ENCODE measurements around the gene TSHR.

The TSHR gene

GRCh38 chr14:81169711-81170103 is 214.3 kb downstream of the TSHR start:
- TF ChIP-seq NFIC (IDR thresholded peaks at IDR 0.05): no peak
- TF ChIP-seq TAF1 (IDR thresholded peaks at IDR 0.05; ENCODE audit: low read depth): no peak
- TF ChIP-seq FOXM1 (IDR thresholded peaks at IDR 0.05; ENCODE audit: borderline replicate concordance, low read depth): no peak

GRCh38 chr14:81170104-81170828 is 214.8 kb downstream of the TSHR start:
- TF ChIP-seq YY1 (IDR thresholded peaks at IDR 0.05; ENCODE audit: low read depth) (0 out of 2 replicates have a peak, but pooled peaks have one; percentile 12), MAX (IDR thresholded peaks at IDR 0.05) (peak; percentile 43), CREB1 (IDR thresholded peaks at IDR 0.05; ENCODE audit: low read depth) (no peak), FOXM1 (IDR thresholded peaks at IDR 0.05; ENCODE audit: borderline replicate concordance, low read depth) (no peak), EP300 (IDR thresholded peaks at IDR 0.05; ENCODE audit: borderline replicate concordance) (no peak), TCF12 (IDR thresholded peaks at IDR 0.05; ENCODE audit: low read depth) (peak; percentile 29; the same call in 1 of the 2 replicates), TEAD4 (IDR thresholded peaks at IDR 0.05) (peak; percentile 33), USF1 (IDR thresholded peaks at IDR 0.05) (no peak), EGR1 (IDR thresholded peaks at IDR 0.05) (0 out of 2 replicates have a peak, but pooled peaks have one; percentile 5), REST (IDR thresholded peaks at IDR 0.05; ENCODE audit: low read depth) (no peak), CEBPB (IDR thresholded peaks at IDR 0.05) (no peak), TAF1 (IDR thresholded peaks at IDR 0.05; ENCODE audit: low read depth) (peak; percentile 55; the same call in 1 of the 2 replicates), RAD21 (IDR thresholded peaks at IDR 0.05; ENCODE audit: low read depth) (peak; percentile 63), ZBTB7A (IDR thresholded peaks at IDR 0.05; ENCODE audit: low read depth) (no peak), NFIC (IDR thresholded peaks at IDR 0.05) (0 out of 2 replicates have a peak, but pooled peaks have one; percentile 15)

- TF ChIP-seq YY1 (IDR thresholded peaks at IDR 0.05; ENCODE audit: low read depth): no peak
- TF ChIP-seq TAF1 (IDR thresholded peaks at IDR 0.05; ENCODE audit: low read depth): no peak
- no peak for TF ChIP-seq TEAD4 (IDR thresholded peaks at IDR 0.05)
- TF ChIP-seq EP300 (IDR thresholded peaks at IDR 0.05; ENCODE audit: borderline replicate concordance): no peak
- TF ChIP-seq CREB1 (IDR thresholded peaks at IDR 0.05; ENCODE audit: low read depth): no peak
- TF ChIP-seq NFIC (IDR thresholded peaks at IDR 0.05): no peak
- TF ChIP-seq TCF12 (IDR thresholded peaks at IDR 0.05; ENCODE audit: low read depth): no peak
- no peak for TF ChIP-seq FOXM1 (IDR thresholded peaks at IDR 0.05; ENCODE audit: borderline replicate concordance, low read depth)
- TF ChIP-seq USF1 (IDR thresholded peaks at IDR 0.05): no peak
- no peak for TF ChIP-seq ZBTB7A (IDR thresholded peaks at IDR 0.05; ENCODE audit: low read depth)
Measured at GRCh38 chr14:81170829-81171195, 215.4 kb downstream of the TSHR start.

- TF ChIP-seq ZBTB7A (IDR thresholded peaks at IDR 0.05; ENCODE audit: low read depth) (no peak), CEBPB (IDR thresholded peaks at IDR 0.05) (no peak), CREB1 (IDR thresholded peaks at IDR 0.05; ENCODE audit: low read depth) (no peak), TAF1 (IDR thresholded peaks at IDR 0.05; ENCODE audit: low read depth) (no peak), MAX (IDR thresholded peaks at IDR 0.05) (no peak), REST (IDR thresholded peaks at IDR 0.05; ENCODE audit: low read depth) (no peak)
Measured at GRCh38 chr14:81172353-81172752, 216.9 kb downstream of the TSHR start.

GRCh38 chr14:81172881-81173280 is 217.5 kb downstream of the TSHR start:
- TF ChIP-seq USF1 (IDR thresholded peaks at IDR 0.05) (no peak), RAD21 (IDR thresholded peaks at IDR 0.05; ENCODE audit: low read depth) (no peak), TAF1 (IDR thresholded peaks at IDR 0.05; ENCODE audit: low read depth) (no peak), FOXM1 (IDR thresholded peaks at IDR 0.05; ENCODE audit: borderline replicate concordance, low read depth) (no peak), NFIC (IDR thresholded peaks at IDR 0.05) (no peak), MAX (IDR thresholded peaks at IDR 0.05) (no peak), EP300 (IDR thresholded peaks at IDR 0.05; ENCODE audit: borderline replicate concordance) (no peak), CREB1 (IDR thresholded peaks at IDR 0.05; ENCODE audit: low read depth) (no peak), TCF12 (IDR thresholded peaks at IDR 0.05; ENCODE audit: low read depth) (no peak), YY1 (IDR thresholded peaks at IDR 0.05; ENCODE audit: low read depth) (no peak), TEAD4 (IDR thresholded peaks at IDR 0.05) (no peak), CEBPB (IDR thresholded peaks at IDR 0.05) (no peak)

Data from Ishikawa (cell line).